Left ventricle myocardium inferior (tissue), 1 donor: ENCODE data around the gene ABHD17A. TPM values are rescaled to one million over a fixed set of nuclear protein-coding genes. Genes with fewer than 3 reads are reported as not detected.
A peak's percentile ranks its signal among the peaks of the same experiment; 100 is the strongest.

Experiments
- DNase-seq: peaks from one replicate; pipeline ENCODE4 v3.0.0-alpha.2; 2020
- H3K27ac ChIP-seq: fragments of 200-600 bp; replicated peaks from 2 replicates; pipeline ENCODE4 v1.8.0; 2021
- H3K27me3 ChIP-seq: fragments of 200-600 bp; 2 replicates; pipeline ENCODE4 v1.8.0; 2021; ENCODE audit warnings: low read depth
- H3K36me3 ChIP-seq: fragments of 200-600 bp; 2 replicates; pipeline ENCODE4 v1.8.0; 2021
- H3K4me1 ChIP-seq: fragments of 200-600 bp; 2 replicates; pipeline ENCODE4 v1.8.0; 2021
- H3K4me3 ChIP-seq: fragments of 200-600 bp; 2 replicates; pipeline ENCODE4 v1.8.0; 2021; ENCODE audit warnings: mild to moderate bottlenecking, moderate library complexity
- H3K9me3 ChIP-seq: fragments of 200-600 bp; replicated peaks from 2 replicates; pipeline ENCODE4 v1.8.0; 2021
- CTCF ChIP-seq: fragments of 200-600 bp; IDR thresholded peaks from 2 replicates; pipeline ENCODE4 v1.8.0; 2021; ENCODE audit warnings: antibody characterized with exemption, mild to moderate bottlenecking, borderline replicate concordance
- intact Hi-C: fragments of 100-400 bp; cut with micrococcal nuclease; formaldehyde crosslinking; loops from one replicate; pipeline ENCODE4 v1.11.0; 2022
- total RNA-seq: library from RNA; stranded (reverse); fragmentation: NEBNext Ultra II Directional; extraction: Animal tissue kit (Norgen Biotek cat#: 25700); gene quantifications from one replicate; pipeline ENCODE4 v1.2.1, GENCODE V29; 2021
- donor health status: DM: no; HTN: yes; CAD: no; lungs with severe emphysema.

Gene ABHD17A
- total RNA-seq, 1 donor from 2014 or later, result 55.6 TPM

- Histone ChIP-seq H3K4me1 (peaks cover 50% of the 10 kb centered on the region), H3K27me3 (no peaks in the 10 kb centered on the region), H3K9me3 (no peaks in the 10 kb centered on the region), H3K4me3 (peak overlapping the region; percentile 96), H3K36me3 (no peaks in the 10 kb centered on the region), H3K27ac (peak overlapping the region; percentile 95)
- peak; percentile 91 for DNase-seq
- intact Hi-C loops, result no loop called here
- TF ChIP-seq CTCF, result no peak
These were observed 21.4 kb downstream of the ABHD17A start for GRCh38 chr19:1863638-1864479.

GRCh38 chr19:1863328-1863637, 22.0 kb downstream of the ABHD17A start, which contains the start of gene KLF16:
Gene KLF16 (minus strand): TSS chr19:1863579. CDS start chr19:1863497, 82 bp downstream.
- H3K27ac ChIP-seq, result peak within 1 kb of the TSS; percentile 95
- H3K36me3 ChIP-seq, result no peaks in the 10 kb centered on the region
- DNase-seq, result no peak
- TF ChIP-seq CTCF, result no peak
- peaks cover 56% of the 10 kb centered on the region for H3K4me1 ChIP-seq
- peak within 1 kb of the TSS; percentile 96 for H3K4me3 ChIP-seq
- no peaks in the 10 kb centered on the region for H3K27me3 ChIP-seq
- no peaks in the 10 kb centered on the region for H3K9me3 ChIP-seq
- intact Hi-C loops, result no loop called here

GRCh38 chr19:1862424-1863327, 22.6 kb downstream of the ABHD17A start:
- Histone ChIP-seq H3K4me3 (peak overlapping the region; percentile 96), H3K36me3 (no peaks in the 10 kb centered on the region), H3K27ac (peak overlapping the region; percentile 95), H3K4me1 (peaks cover 62% of the 10 kb centered on the region), H3K27me3 (no peaks in the 10 kb centered on the region), H3K9me3 (no peaks in the 10 kb centered on the region)
- TF ChIP-seq CTCF, result no peak
- DNase-seq, result no peak
- intact Hi-C loops, result no loop called here

GRCh38 chr19:1862068-1862423, 23.2 kb downstream of the ABHD17A start:
- TF ChIP-seq CTCF, result no peak
- H3K27me3 ChIP-seq, result no peaks in the 10 kb centered on the region
- H3K27ac ChIP-seq, result peak overlapping the region; percentile 95
- peaks cover 68% of the 10 kb centered on the region for H3K4me1 ChIP-seq
- H3K4me3 ChIP-seq, result peak overlapping the region; percentile 96
- intact Hi-C loops, result no loop called here
- no peaks in the 10 kb centered on the region for H3K9me3 ChIP-seq
- no peaks in the 10 kb centered on the region for H3K36me3 ChIP-seq
- DNase-seq, result no peak

- DNase-seq, result no peak
- Histone ChIP-seq H3K27ac (peak overlapping the region; percentile 95), H3K4me3 (peak overlapping the region; percentile 96), H3K27me3 (no peaks in the 10 kb centered on the region), H3K4me1 (peaks cover 73% of the 10 kb centered on the region), H3K36me3 (no peaks in the 10 kb centered on the region), H3K9me3 (no peaks in the 10 kb centered on the region)
- intact Hi-C loops, result no loop called here
- TF ChIP-seq CTCF, result no peak
These were observed 23.7 kb downstream of the ABHD17A start for GRCh38 chr19:1861599-1862031.
